HL-60/S4 treated with retinoic acid at 250 ng/mL for 4 days and 3 days (cell line): ENCODE measurements around the gene RPL27.

Source experiments
- in situ Hi-C: fragments of 300-500 bp; cut with MboI; formaldehyde crosslinking; loops from 2 replicates; pipeline ENCODE4 v1.7.0; 2022; ENCODE audit warnings: low sequenced_read_pairs

RPL27 gene

DNA sequence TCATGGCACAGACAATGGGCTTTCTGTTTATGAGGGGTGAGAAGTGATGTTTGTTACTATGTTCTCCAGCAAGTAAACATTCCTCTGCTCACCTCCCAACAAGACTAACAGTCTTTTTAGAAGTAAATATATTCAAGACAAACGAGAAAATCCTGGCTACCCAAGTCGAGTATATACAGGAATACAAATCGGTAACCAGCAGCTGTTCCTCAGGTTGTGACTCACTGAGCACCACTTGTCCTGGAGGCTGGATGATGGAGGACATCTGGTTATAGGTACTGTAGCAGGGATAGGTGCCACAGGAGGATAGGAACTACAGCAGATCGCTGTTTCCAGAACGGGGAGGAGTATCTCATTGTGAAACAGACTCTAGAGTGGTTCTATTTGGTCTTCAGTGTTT, 5.3 kb upstream of the RPL27 start:
- in situ Hi-C loops = loop anchor here (5.0 kb wide), 1 partner anchor 36 kb away; no protein-coding TSS in a partner anchor

DNA sequence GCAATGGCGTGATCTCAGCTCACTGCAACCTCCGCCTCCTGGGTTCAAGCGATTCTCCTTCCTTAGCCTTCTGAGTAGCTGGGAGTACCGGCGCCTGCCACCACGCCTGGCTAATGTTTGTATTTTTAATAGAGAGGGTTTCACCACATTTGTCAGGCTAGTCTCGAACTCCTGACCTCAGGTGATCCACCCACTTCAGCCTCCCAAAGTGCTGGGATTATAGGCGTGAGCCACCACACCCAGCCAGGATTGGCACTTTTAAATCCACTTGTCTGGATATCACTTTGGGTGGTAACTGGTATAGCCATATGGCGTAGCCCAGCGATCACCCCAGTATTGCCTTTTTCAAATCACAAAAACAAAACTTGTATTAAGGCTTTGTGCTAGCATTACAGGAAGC, 4.3 kb upstream of the RPL27 start:
- in situ Hi-C loops = loop anchor here (5.0 kb wide), 1 partner anchor 37 kb away; no protein-coding TSS in a partner anchor

- in situ Hi-C loops = no loop called here
Observed at GRCh38 chr17:42997390-42997983, 732 bp upstream of the RPL27 start.

- in situ Hi-C loops = no loop called here
Observed at GRCh38 chr17:42999003-42999525, 845 bp downstream of the RPL27 start.

GRCh38 chr17:43000894-43001293, 2.7 kb downstream of the RPL27 start:
- in situ Hi-C loops = loop anchor here (25.0 kb wide), 1 partner anchor 311 kb away; no protein-coding TSS in a partner anchor

DNA sequence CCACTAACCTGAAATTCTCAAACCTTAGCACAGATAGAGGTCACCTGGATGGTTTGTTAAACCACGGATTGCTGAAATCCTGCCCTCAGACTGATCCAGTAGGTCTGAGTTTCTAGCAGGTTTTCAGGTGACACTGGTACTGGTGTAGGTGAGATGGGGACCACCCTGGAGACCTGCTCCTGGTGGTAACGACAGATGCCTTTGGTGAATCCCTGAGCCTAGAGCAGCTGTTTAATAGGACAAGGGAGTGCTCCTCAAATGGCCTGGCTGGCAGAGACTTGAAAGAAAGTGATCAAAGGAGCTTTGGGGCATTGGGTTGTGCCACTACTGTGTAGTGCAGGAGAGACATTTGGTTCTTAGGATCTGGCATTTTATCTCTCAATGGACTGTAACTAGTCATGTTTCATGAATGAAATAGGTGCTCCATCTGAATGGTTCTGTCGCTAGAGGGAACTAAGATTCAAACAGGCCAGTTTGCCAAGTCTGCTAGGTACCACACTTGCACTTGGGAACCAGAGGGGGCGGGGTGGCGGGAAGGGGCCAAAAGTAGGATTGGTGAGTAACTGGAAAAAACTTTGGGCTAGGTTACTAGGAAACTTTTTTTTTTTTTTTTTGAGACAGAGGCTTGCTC, 5.4 kb downstream of the RPL27 start:
- in situ Hi-C loops = loop anchor here (25.0 kb wide), 1 partner anchor 309 kb away; no protein-coding TSS in a partner anchor

GRCh38 chr17:43006639-43007551, 8.7 kb downstream of the RPL27 start, which contains the start of gene IFI35:
IFI35 (plus strand) TSS chr17:43006784; CDS start chr17:43006948, 164 bp downstream.
- in situ Hi-C loops = loop anchor here (25.0 kb wide), 1 partner anchor 305 kb away; no protein-coding TSS in a partner anchor

DNA sequence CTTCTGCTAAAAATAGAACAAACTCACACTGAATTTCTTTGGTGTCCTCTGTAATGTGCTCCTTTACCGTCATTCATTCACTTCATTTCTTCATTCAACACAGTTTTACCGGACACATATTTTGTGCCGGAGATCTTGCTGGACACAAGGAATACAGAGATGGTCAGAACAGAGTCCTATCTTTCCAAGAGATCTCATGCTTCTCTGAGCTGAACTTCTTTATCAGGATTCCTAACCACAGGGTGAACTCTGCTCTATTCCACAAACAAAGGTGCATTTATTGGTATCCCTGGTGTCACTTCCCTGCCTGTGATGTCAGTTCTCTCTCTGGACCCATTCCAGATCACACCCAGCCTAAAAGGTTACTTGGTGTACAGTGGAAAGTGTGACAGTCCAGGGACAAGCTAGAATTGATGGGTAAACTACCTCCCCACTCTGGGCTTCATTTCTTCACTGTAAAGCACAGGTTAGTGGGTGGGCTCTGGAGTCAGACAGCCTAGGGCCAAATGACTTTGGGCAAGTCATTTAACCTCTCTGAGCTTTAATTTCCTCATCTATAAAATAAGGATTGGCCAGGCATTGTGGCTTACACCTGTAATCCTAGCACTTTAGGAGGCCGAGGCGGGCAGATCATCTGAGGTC, 12.6 kb downstream of the RPL27 start:
- in situ Hi-C loops = loop anchor here (25.0 kb wide), 1 partner anchor 302 kb away; no protein-coding TSS in a partner anchor

- in situ Hi-C loops = loop anchor here (25.0 kb wide), 1 partner anchor 300 kb away; no protein-coding TSS in a partner anchor
Observed at GRCh38 chr17:43011728-43012472, 13.7 kb downstream of the RPL27 start.

DNA sequence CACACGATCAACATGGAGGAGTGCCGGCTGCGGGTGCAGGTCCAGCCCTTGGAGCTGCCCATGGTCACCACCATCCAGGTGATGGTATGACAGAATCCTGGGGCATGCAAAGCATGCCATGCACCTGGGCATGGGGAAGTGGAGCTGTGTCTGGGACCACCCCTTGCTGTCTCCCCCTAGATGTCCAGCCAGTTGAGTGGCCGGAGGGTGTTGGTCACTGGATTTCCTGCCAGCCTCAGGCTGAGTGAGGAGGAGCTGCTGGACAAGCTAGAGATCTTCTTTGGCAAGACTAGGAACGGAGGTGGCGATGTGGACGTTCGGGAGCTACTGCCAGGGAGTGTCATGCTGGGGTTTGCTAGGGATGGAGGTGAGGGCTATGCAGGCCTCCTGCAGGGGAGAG, 15.1 kb downstream of the RPL27 start:
- in situ Hi-C loops = loop anchor here (25.0 kb wide), 1 partner anchor 299 kb away; no protein-coding TSS in a partner anchor

DNA sequence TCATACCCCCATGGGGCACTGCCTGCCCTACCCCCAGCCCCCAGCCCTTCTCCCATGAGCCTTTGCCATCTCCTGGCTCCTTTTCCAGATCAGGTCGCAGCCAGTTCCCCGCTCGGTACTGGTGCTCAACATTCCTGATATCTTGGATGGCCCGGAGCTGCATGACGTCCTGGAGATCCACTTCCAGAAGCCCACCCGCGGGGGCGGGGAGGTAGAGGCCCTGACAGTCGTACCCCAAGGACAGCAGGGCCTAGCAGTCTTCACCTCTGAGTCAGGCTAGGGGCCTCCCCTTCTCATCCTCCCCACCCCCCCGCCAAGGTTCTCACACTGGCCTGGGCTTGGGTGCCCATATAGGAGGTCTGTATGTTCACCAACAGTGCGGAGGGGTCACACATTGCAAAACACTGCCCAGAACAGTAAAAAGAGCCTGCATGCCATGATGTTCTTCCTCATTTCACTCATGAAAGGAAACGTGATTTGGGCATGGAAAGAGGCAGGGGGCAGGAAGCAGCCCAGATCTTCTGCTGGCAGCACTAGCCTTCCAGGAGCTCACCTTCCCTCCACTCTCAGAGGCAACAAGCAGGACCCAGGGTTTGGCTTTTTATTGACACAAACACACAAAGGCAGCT, 15.9 kb downstream of the RPL27 start:
- in situ Hi-C loops = loop anchor here (25.0 kb wide), 1 partner anchor 298 kb away; no protein-coding TSS in a partner anchor

DNA sequence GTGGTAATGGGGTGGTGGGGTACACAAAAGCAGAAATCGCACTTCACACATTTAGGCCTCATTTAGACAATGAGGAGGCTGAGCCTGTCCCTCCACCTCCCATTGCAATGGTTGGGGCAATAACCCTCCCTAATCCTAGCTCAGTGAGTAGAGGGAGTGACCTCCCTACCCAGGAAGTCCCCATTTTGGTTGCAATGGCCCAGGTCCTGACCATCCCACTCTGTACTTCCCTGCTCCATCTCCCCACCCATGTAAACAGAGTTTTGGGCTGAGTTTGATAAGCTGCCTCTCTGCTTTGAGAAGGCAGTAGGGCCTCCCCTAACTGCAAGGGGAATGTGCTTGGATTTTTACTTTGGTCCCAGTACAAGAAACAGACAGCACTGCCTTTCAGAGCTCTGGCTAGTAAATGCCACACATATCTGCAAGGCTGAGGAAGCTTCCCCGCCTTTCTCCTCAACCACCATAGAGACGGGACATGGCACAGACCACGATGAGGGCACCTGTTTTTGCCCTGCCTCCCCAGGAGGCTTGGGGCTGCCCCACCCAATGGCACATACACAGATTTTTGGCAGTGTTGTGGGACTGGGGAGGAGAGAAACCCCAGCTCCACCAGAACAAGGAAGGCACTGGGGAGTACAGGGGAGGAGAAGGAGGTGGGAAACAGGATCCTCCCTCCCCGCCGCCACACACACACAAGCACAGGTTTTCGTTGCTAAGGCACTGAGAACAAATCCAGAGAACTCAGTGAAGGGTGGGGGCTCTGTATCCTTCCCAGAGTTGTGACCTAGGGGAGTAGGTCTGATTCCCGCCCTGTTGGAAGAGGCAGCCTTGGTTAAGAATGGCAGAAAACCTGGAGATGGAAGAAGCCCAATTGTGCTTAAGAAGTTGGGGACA, 16.7 kb downstream of the RPL27 start:
- in situ Hi-C loops = loop anchor here (25.0 kb wide), 1 partner anchor 297 kb away; no protein-coding TSS in a partner anchor

DNA sequence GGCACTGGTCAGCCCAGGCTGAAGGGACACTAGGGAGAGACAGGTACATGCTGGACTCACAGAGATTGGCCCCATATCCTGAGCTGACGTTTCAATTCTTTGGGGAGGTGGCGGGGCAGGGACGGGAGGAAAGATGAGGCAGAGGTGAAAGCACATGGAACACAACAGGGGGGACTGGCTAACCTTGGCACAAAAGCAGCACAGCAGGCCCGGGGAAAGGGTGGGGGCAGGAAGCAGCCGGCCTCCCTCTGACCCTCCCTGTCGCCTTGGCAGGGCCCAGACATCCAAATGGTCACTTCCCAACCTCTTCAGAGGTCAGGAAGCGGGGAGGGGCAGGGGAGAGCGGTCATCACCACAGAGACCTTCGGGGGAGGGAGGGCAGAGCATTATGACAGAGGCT, 17.4 kb downstream of the RPL27 start:
- in situ Hi-C loops = loop anchor here (25.0 kb wide), 1 partner anchor 297 kb away; no protein-coding TSS in a partner anchor

GRCh38 chr17:43016216-43016615, 18.0 kb downstream of the RPL27 start:
- in situ Hi-C loops = loop anchor here (25.0 kb wide), 1 partner anchor 296 kb away; no protein-coding TSS in a partner anchor

DNA sequence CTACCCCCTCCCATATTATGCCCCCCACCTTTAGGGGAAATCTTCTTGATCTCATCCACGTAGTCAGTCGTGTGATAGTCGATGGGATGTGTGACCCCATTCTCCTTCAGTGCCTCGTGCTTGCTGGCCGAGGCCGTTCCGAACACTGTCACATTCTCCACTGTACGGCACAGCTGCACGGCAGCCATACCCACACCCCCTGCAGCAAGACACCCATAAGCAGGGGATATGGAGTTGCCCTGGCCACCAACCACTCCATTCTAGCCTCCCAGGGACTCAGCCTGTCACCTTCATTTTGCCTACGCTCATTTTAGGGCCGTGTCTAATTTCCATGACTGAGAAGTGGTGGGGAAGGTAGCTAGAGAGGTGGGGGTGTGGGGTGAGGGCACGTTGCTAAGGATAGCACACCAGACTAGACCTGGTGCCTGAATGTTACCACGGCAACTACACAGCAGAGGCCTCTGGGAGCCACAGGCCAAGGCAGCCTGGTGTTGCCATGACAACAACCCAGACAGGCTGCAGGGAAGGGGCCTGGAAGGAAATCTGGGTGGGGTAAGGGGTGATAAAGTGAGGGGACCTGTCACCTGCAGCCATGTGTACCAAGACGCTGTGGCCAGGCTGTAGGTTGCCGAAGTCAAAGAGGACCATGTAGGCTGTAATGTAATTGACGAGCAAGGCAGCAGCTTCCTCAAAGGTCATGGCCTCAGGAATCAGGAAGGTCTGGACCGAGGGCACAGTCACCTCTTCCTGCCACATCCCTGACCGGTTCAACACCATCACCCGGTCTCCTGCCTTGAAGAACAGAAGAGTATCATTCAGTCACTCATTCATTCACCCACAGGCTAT, 20.0 kb downstream of the RPL27 start:
- in situ Hi-C loops = loop anchor here (25.0 kb wide), 1 partner anchor 294 kb away; no protein-coding TSS in a partner anchor

DNA sequence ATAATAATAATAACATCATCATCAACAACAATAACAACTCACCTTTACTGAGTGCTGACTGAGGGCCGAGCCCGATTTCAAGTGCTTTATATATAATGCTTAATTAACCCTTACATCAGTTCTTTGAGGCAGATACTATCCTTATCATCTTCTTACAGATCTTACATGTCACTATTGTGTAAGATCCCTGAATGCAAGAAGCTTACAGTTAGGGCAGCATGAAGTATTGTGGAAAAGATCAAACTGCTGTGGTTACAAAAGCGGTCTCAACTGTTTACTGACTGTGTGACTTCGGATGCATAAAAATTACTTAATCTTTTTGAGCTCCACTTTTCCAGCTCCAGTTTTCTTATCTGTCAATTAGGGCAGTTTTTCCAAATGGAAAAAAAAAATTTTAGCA, 20.7 kb downstream of the RPL27 start:
- in situ Hi-C loops = loop anchor here (25.0 kb wide), 1 partner anchor 293 kb away; no protein-coding TSS in a partner anchor

GRCh38 chr17:43019418-43019817, 21.2 kb downstream of the RPL27 start:
- in situ Hi-C loops = loop anchor here (25.0 kb wide), 1 partner anchor 293 kb away; no protein-coding TSS in a partner anchor
